HG02970 (cell line): Measurements from ENCODE around the gene COL16A1.

Experiments
- ATAC-seq: cut with Tn5 transposase; IDR thresholded peaks from one replicate; pipeline ENCODE4 v1.9.1; 2021; ENCODE audit warnings: mild to moderate bottlenecking, moderate library complexity, moderate number of reproducible peaks; ENCODE audit not compliant: unreplicated experiment, low FRiP score

COL16A1 gene

DNA sequence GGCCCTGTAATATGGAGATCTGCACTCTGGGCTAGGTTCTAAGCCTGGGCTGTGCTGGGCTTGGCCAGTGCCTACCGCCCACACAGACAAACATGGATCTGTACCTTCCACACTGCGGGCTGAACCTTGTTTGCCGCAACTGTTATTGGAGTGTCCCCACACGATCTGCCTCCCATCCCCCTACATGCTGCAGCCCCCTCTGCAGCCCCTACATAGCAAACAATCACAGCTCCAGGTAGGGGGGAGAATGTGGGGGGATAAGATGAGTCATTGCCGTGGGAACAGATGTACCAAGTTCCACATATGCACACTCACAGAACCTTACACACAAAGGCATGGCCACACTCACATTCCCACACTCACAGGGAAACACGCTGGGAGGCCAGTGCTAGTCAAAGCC, 88.4 kb downstream of the COL16A1 start:
- ATAC-seq, result no peak

GRCh38 chr1:31614414-31615005, 89.3 kb downstream of the COL16A1 start:
- no peak for ATAC-seq

DNA sequence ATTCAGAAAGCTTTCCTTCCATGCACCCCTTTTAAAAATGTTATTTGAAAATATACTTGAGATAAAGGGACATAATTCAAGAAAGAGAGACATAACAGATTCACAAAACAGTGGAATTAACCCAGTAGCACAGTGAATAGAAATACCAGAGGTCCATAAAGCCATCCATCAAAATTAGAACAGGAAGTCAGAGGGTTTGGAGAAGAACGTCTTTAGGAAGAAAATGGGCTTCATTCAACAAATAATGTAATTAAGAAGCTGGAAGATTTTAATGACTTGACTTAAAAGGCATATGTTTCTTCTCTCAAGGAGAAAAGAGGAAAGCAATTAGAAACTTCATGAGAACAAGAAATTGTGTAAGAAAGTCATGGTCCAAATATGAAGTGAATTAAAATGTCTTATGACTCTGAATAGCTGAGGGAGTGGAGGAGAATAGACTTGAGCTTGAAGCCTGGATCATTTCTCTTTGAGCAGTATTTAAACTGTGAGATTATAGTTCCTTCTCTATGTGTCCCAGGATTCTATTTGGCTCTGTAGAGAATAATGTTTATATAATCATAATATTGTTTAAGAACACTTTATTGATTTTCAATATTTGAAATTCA, 94.2 kb downstream of the COL16A1 start:
- ATAC-seq, result no peak

GRCh38 chr1:31607360-31607759, 96.5 kb downstream of the COL16A1 start:
- ATAC-seq, result no peak

GRCh38 chr1:31605908-31606427, 97.8 kb downstream of the COL16A1 start:
- ATAC-seq, result peak; percentile 95
